Smooth muscle cell (in vitro differentiated cells): ENCODE results near the gene UTF1. TPM values are rescaled to one million over a fixed set of nuclear protein-coding genes. Genes with fewer than 3 reads are reported as not detected.

Experiments used
- DNase-seq: peaks from one replicate; lab custom pipeline; 2025; ENCODE audit not compliant: unreplicated experiment; lab: John Stamatoyannopoulos, UW
- H2AFZ ChIP-seq: fragments of 200-600 bp; sonication (generic); 2 replicates; pipeline ENCODE4 v1.6.0; 2016; ENCODE audit warnings: antibody characterized with exemption, low read depth, mild to moderate bottlenecking
- H3F3A ChIP-seq: fragments of 200-600 bp; sonication (generic); 2 replicates; pipeline ENCODE4 v1.6.0; 2017; ENCODE audit warnings: antibody characterized with exemption, low read depth
- H3K27ac ChIP-seq: fragments of 200-600 bp; sonication (generic); 2 replicates; pipeline ENCODE4 v1.5.1; 2016; ENCODE audit warnings: low read depth, mild to moderate bottlenecking
- H3K27me3 ChIP-seq: fragments of 200-600 bp; sonication (generic); 2 replicates; pipeline ENCODE4 v1.6.1; 2016; ENCODE audit warnings: low read depth, mild to moderate bottlenecking
- H3K36me3 ChIP-seq: fragments of 200-600 bp; sonication (generic); 2 replicates; pipeline ENCODE4 v1.5.1; 2016; ENCODE audit warnings: low read depth
- H3K4me1 ChIP-seq: fragments of 200-600 bp; sonication (generic); 2 replicates; pipeline ENCODE4 v1.5.1; 2016; ENCODE audit warnings: low read depth
- H3K4me2 ChIP-seq: fragments of 200-600 bp; sonication (generic); 2 replicates; pipeline ENCODE4 v1.6.0; 2016; ENCODE audit warnings: mild to moderate bottlenecking
- H3K4me3 ChIP-seq: fragments of 200-600 bp; sonication (generic); 2 replicates; pipeline ENCODE4 v1.5.1; 2016; ENCODE audit warnings: mild to moderate bottlenecking
- H3K79me2 ChIP-seq: fragments of 200-600 bp; sonication (generic); 2 replicates; pipeline ENCODE4 v1.6.0; 2016; ENCODE audit warnings: low read depth, mild to moderate bottlenecking
- H3K9ac ChIP-seq: fragments of 200-600 bp; sonication (generic); 2 replicates; pipeline ENCODE4 v1.6.0; 2016; ENCODE audit warnings: low read depth
- H3K9me3 ChIP-seq: fragments of 200-600 bp; sonication (generic); replicated peaks from 2 replicates; pipeline ENCODE4 v1.5.1; 2016; ENCODE audit warnings: low read depth
- H4K20me1 ChIP-seq: fragments of 200-600 bp; sonication (generic); 2 replicates; pipeline ENCODE4 v1.6.0; 2016; ENCODE audit warnings: low read depth
- CTCF ChIP-seq: fragments of 200-600 bp; sonication (generic); IDR thresholded peaks from 2 replicates; pipeline ENCODE4 v1.5.1; 2017; ENCODE audit warnings: borderline replicate concordance, mild to moderate bottlenecking, antibody characterized with exemption; ENCODE audit not compliant: insufficient read depth, poor library complexity, severe bottlenecking
- WGBS: methylation state at CpG from one replicate; pipeline ENCODE4 v1.1.7; 2016; ENCODE audit warnings: low lambda C conversion rate; 5-methylcytosine and 5-hydroxymethylcytosine counted together
- polyA plus RNA-seq: library from polyadenylated mRNA; unstranded; fragments of >200 nt; fragmentation: Nextera tagmentation; extraction: Ambion mirVana; gene quantifications from 2 replicates; pipeline ENCODE4 v1.2.1, GENCODE V29; 2016
- total RNA-seq: library from RNA; depleted of rRNA; stranded (reverse); fragments of >200 nt; gene quantifications from 2 replicates; pipeline ENCODE4 v1.2.3, GENCODE V29; 2014

UTF1 gene
- total and polyA plus RNA-seq, 2 experiments from 2014 or later, result not detected

- no peaks in the 10 kb centered on the region for H3K79me2 ChIP-seq
- H4K20me1 ChIP-seq, result no peaks in the 10 kb centered on the region
- H3K9ac ChIP-seq, result no peak overlapping the region
- no peaks in the 10 kb centered on the region for H3F3A ChIP-seq
- TF ChIP-seq CTCF, result no peak
- DNase-seq, result no peak
- H3K4me2 ChIP-seq, result no peak overlapping the region
- H3K36me3 ChIP-seq, result no peaks in the 10 kb centered on the region
- H3K27me3 ChIP-seq, result no peaks in the 10 kb centered on the region
- 90% methylated on average over 40 of the region's 40 CpGs for WGBS
- no peak overlapping the region for H3K4me3 ChIP-seq
- no peak overlapping the region for H2AFZ ChIP-seq
- no peaks in the 10 kb centered on the region for H3K9me3 ChIP-seq
- H3K27ac ChIP-seq, result no peak overlapping the region
- H3K4me1 ChIP-seq, result no peaks in the 10 kb centered on the region
Measured at GRCh38 chr10:133196936-133197758, 32.9 kb upstream of the UTF1 start.

- Histone ChIP-seq H3K79me2 (no peaks in the 10 kb centered on the region), H3K4me1 (no peaks in the 10 kb centered on the region), H4K20me1 (no peaks in the 10 kb centered on the region), H3F3A (no peaks in the 10 kb centered on the region), H3K27me3 (no peaks in the 10 kb centered on the region), H3K36me3 (no peaks in the 10 kb centered on the region), H3K9me3 (no peaks in the 10 kb centered on the region), H3K4me2 (no peak overlapping the region), H3K9ac (no peak overlapping the region), H2AFZ (no peak overlapping the region), H3K4me3 (no peak overlapping the region), H3K27ac (no peak overlapping the region)
- 93% methylated on average over 8 of the region's 9 CpGs for WGBS
- DNase-seq, result no peak
- TF ChIP-seq CTCF, result no peak
Measured at GRCh38 chr10:133197786-133198185, 32.2 kb upstream of the UTF1 start.

- no peaks in the 10 kb centered on the region for H3K4me1 ChIP-seq
- H3K79me2 ChIP-seq, result no peaks in the 10 kb centered on the region
- WGBS, result 98% methylated on average over 26 of the region's 26 CpGs
- no peaks in the 10 kb centered on the region for H4K20me1 ChIP-seq
- H3K36me3 ChIP-seq, result no peaks in the 10 kb centered on the region
- no peaks in the 10 kb centered on the region for H3F3A ChIP-seq
- no peaks in the 10 kb centered on the region for H3K27me3 ChIP-seq
- no peak overlapping the region for H3K4me2 ChIP-seq
- no peaks in the 10 kb centered on the region for H3K9me3 ChIP-seq
- DNase-seq, result no peak
- no peak overlapping the region for H3K9ac ChIP-seq
- H3K27ac ChIP-seq, result no peak overlapping the region
- no peak overlapping the region for H2AFZ ChIP-seq
- TF ChIP-seq CTCF, result no peak
- H3K4me3 ChIP-seq, result no peak overlapping the region
Measured at GRCh38 chr10:133198206-133198605, 31.8 kb upstream of the UTF1 start.
